Pancreas (tissue), 10 donors: ENCODE results near the gene OTUD3. TPM values are rescaled to one million over a fixed set of nuclear protein-coding genes. Genes with fewer than 3 reads are reported as not detected.

Experiments
- ATAC-seq, 4 donors: fragments of 200-7000 bp; cut with Tn5 transposase; one replicate each; pipeline versions ENCODE4 v1.8.0 to v1.9.1; 2020; ENCODE audit warnings: mild to moderate bottlenecking in 4 of 4, moderate library complexity in 4 of 4
- DNase-seq, 6 donors: peaks; one replicate each; pipeline ENCODE4 v3.0.0-alpha.2; 2020
- FAIRE-seq: peaks from 2 replicates; lab custom pipeline; 2012; peaks lifted over from hg19 to GRCh38; lab: Jason Lieb, UNC
- H3K27ac ChIP-seq, 4 donors: fragments of 200-600 bp; sonication (generic); 1 replicate in 3 of 4; 2 replicates in 1 of 4; pipeline versions ENCODE4 v1.5.0 to v1.8.0; 2020
- H3K27me3 ChIP-seq, 4 donors: fragments of 200-600 bp; one replicate each; pipeline ENCODE4 v1.8.0; 2021
- H3K36me3 ChIP-seq, 3 donors: fragments of 200-600 bp; sonication (generic) in 1 of 3; one replicate each; pipeline versions ENCODE4 v1.5.0 to v1.8.0; 2020 to 2021
- H3K4me1 ChIP-seq, 3 donors: fragments of 200-600 bp; one replicate each; pipeline ENCODE4 v1.8.0; 2021
- H3K4me3 ChIP-seq, 4 donors: fragments of 200-600 bp; sonication (generic) in 2 of 4; one replicate each; pipeline versions ENCODE4 v1.5.0 to v1.8.0; 2020 to 2021
- H3K9me3 ChIP-seq, 4 donors: fragments of 200-600 bp; one replicate each; pipeline ENCODE4 v1.8.0; 2021
- CTCF ChIP-seq, 4 donors: fragments of 200-600 bp; sonication (generic) in 3 of 4; IDR thresholded peaks; one replicate each; pipeline versions ENCODE4 v1.5.0 to v1.8.0; 2021; ENCODE audit warnings: antibody characterized with exemption in 4 of 4
- whole genome bisulfite sequencing, 2 donors: extraction: QIAGEN DNeasy Blood & Tissue Kit; methylation state at CpG; one replicate each; pipeline ENCODE4 v1.1.7; 2013; 5-methylcytosine and 5-hydroxymethylcytosine counted together
- intact Hi-C, 3 donors: fragments of 100-400 bp; cut with DNase I; formaldehyde crosslinking; loops; one replicate each; pipeline versions ENCODE4 v1.11.1 to v1.14.2; 2022
- polyA plus RNA-seq, 2 donors: library from polyadenylated mRNA; stranded (reverse); fragments of 200-250 nt; gene quantifications; one replicate each; pipeline ENCODE4 v1.2.3, GENCODE V29; 2013
- total RNA-seq, 6 donors: library from RNA; stranded (reverse); fragmentation: NEBNext Ultra II Directional in 4 of 6; extraction: Animal tissue kit (Norgen Biotek cat#: 25700) in 4 of 6; gene quantifications; one replicate each; pipeline versions ENCODE4 v1.2.1 to v1.2.4, GENCODE V29; 2021 to 2023
- donor health status: healthy with polysubstance abuse.
- donor health status: DM: no; HTN: no; CAD: no; lungs with moderate emphysema.
- donor health status: DM: no; HTN: no; CAD: no.
- donor health status: control.
- donor health status: control.
- donor health status: Bipolar disorder and iron deficiency.
- donor health status: DM: yes; HTN: yes; CAD: no.
- donor health status: DM: no; HTN: no; CAD: no.
- donor health status: DM: no; HTN: no; CAD: no.
- donor health status: DM: yes; HTN: yes; CAD: no.

Gene OTUD3
- total and polyA plus RNA-seq, 8 donors, result 2.0 to 4.1 (median 3.2) TPM

- 86 to 87% methylated on average over 19 of the region's 19 CpGs for WGBS, 2 donors
- ATAC-seq (no peak), FAIRE-seq (no peak), DNase-seq (no peak)
- TF ChIP-seq CTCF (IDR thresholded peaks at IDR 0.05), result no peak
- no peaks in the 10 kb centered on the region for H3K4me1 ChIP-seq
- H3K4me3 ChIP-seq, result no peak overlapping the region
- intact Hi-C loops, result loop anchor here (5.0 to 10.0 kb wide), 5 partner anchors 222 to 575 kb away; no protein-coding TSS in a partner anchor
- H3K9me3 ChIP-seq, result no peaks in the 10 kb centered on the region
- no peak overlapping the region for H3K27ac ChIP-seq
- H3K27me3 ChIP-seq, result no peaks in the 10 kb centered on the region
- H3K36me3 ChIP-seq, result no peaks in the 10 kb centered on the region
Observed at GRCh38 chr1:19920132-19920710, 38.0 kb downstream of the OTUD3 start.

- Histone ChIP-seq H3K36me3 (no peaks in the 10 kb centered on the region), H3K4me1 (no peaks in the 10 kb centered on the region), H3K27ac (no peak overlapping the region), H3K4me3 (no peak overlapping the region), H3K27me3 (no peaks in the 10 kb centered on the region), H3K9me3 (no peaks in the 10 kb centered on the region)
- peak in 1 of 6 donors; percentile 61 for DNase-seq
- no peak for TF ChIP-seq CTCF (IDR thresholded peaks at IDR 0.05)
- 64 to 73% methylated on average over 12 to 13 of the region's 13 CpGs for WGBS, 2 donors
- intact Hi-C loops, result loop anchor here (5.0 to 10.0 kb wide), 5 partner anchors 221 to 573 kb away; no protein-coding TSS in a partner anchor
- ATAC-seq, result peak in 2 of 4 donors; percentile 36 to 48
- no peak for FAIRE-seq
Observed at GRCh38 chr1:19921310-19921709, 39.1 kb downstream of the OTUD3 start.

DNA sequence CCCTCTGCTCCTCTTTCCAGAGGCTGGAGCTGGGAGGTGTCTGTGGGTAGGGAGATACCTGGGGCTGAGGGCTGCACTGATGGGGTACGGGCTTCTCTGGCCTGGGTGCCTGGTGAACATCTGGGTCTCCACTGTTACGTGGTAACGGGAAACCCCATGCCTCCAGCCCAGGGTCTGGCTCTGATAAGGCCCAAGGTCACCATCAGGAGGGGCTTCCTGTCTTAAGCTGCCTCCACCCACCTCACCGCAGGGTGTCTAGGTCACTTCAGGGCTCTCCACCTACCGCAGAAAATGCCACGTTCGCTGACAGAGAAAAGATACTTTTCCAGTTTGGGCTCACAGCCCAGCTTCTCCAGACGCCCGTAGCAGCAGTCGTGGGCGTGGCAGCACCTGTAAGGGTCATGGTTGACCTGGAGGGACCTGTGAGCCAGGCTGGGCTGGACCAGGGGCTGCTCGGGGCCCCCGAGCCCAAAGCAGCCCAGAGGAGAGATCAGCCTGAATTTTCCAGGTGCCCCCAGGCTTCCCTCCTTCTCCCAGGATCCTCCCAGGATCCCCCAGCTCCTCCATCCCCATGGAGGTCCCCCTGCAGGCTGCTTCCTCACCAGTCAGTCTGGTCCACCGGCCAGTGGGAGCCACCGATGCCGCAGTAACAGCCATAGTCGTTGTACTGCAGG is 40.0 kb downstream of the OTUD3 start:
- ATAC-seq (no peak), DNase-seq (no peak), FAIRE-seq (no peak)
- H3K27me3 ChIP-seq, result no peaks in the 10 kb centered on the region
- no peak overlapping the region for H3K4me3 ChIP-seq
- no peaks in the 10 kb centered on the region for H3K9me3 ChIP-seq
- 40 to 42% methylated on average over 17 of the region's 17 CpGs for WGBS, 2 donors
- no peaks in the 10 kb centered on the region for H3K36me3 ChIP-seq
- no peak for TF ChIP-seq CTCF (IDR thresholded peaks at IDR 0.05)
- H3K4me1 ChIP-seq, result no peaks in the 10 kb centered on the region
- intact Hi-C loops, result loop anchor here (5.0 to 10.0 kb wide), 5 partner anchors 220 to 573 kb away; no protein-coding TSS in a partner anchor
- no peak overlapping the region for H3K27ac ChIP-seq

GRCh38 chr1:19923137-19923952 is 41.1 kb downstream of the OTUD3 start, which contains the start of gene PLA2G2E:
Gene PLA2G2E, minus strand, starts transcription at chr1:19923617. Its CDS starts 58 bp downstream, at chr1:19923559.
- TF ChIP-seq CTCF (IDR thresholded peaks at IDR 0.05), result no peak
- FAIRE-seq (no peak), DNase-seq (no peak), ATAC-seq (no peak)
- Histone ChIP-seq H3K36me3 (no peaks in the 10 kb centered on the region), H3K9me3 (no peaks in the 10 kb centered on the region), H3K27me3 (no peaks in the 10 kb centered on the region), H3K4me3 (no peak within 1 kb of the TSS), H3K27ac (no peak within 1 kb of the TSS), H3K4me1 (no peaks in the 10 kb centered on the region)
- intact Hi-C loops, result loop anchor here (5.0 to 10.0 kb wide), 5 partner anchors 219 to 571 kb away; no protein-coding TSS in a partner anchor
- 54 to 56% methylated on average over 14 of the region's 14 CpGs for WGBS, 2 donors
